Stimulated activated CD8-positive, alpha-beta memory T cell treated with anti-CD3 and anti-CD28 coated beads, Interleukin-7, amount 100 ng/mL, for 24 hours (primary cell): Measurements from ENCODE around the gene KCNK5.

Experiments
- DNase-seq: peaks from one replicate; pipeline ENCODE4 v3.0.0-alpha.2; 2020; ENCODE audit warnings: low read depth

Gene KCNK5

GRCh38 chr6:39215640-39216158, 13.6 kb downstream of the KCNK5 start:
- DNase-seq: no peak

- no peak for DNase-seq
Observed at GRCh38 chr6:39214846-39215639, 14.2 kb downstream of the KCNK5 start.

- DNase-seq: no peak
Observed at GRCh38 chr6:39214120-39214813, 15.0 kb downstream of the KCNK5 start.

DNA sequence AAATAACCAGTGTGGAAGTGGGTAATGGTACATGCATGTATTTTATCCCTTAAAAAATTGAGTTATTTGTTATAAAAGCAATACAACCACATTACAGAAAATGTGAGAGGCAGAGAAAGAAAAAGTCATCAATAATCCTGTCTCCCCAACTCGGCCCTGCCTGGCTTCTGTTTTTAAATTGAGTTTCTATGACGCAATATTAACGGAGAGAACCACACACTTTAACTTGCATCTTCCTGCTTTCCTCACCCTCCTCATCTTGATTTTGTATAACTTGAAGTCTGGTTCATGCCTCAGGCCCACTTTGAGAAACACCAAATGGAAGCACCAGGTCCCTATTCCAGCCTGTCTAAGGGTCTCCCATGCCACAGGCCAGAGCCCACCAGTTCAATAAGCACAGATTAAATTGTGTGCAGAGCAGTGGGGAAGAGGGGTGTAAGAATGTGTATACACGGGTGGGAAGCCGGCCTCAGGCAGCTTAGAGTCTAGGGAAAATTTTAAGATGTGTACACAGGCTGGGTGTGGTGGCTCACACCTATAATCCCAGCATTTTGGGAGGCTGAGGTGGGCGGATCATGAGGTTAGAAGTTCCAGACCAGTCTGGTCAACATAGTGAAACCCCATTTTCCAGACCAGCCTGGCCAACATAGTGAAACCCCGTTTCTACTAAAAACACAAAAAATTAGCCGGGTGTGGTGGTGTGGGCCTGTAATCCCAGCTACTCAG, 15.9 kb downstream of the KCNK5 start:
- DNase-seq: no peak

GRCh38 chr6:39211183-39211582, 18.1 kb downstream of the KCNK5 start:
- DNase-seq: no peak

GRCh38 chr6:39210450-39210849, 18.8 kb downstream of the KCNK5 start:
- no peak for DNase-seq

DNA sequence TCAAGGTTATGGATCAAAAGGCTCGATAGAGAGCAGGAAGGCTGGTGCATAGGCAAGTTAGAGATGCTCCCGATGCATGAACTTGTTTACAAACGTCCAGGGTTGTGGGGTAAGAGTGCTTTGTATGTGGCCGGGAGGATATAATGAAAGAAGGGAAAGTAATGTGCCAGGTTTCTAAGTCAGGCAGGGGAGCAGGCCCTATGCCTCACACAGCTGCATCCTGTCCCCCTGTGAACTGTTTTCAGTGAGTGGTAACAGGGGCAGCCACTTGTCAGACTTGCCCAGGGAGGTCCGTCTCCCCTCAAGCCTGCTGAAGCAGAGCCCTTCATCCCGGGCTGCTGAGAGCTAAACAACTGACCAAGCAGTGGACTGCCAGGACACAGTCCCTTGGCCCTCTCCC, 19.4 kb downstream of the KCNK5 start:
- DNase-seq: no peak

DNA sequence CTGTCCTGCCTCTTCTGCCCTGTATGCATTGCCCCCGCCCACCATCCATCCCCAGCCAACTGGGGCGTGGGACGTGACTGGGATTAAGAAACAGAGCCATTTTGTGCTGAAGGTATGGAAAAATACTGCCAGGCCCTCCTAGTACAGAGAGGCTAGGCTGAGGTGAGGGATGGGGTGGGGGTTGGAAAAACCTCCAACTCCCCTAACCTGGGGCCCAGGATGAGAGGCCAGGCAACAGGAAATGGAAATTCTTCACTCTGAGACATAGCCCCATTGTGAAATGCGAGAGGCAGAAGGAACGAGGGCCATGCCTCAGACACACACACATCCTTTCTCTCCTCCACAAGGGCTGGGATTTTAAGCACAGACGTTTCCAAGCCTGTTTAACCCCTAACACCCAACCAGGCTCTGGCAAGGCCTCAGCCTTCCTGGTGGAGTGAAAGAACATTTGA, 19.9 kb downstream of the KCNK5 start:
- DNase-seq: no peak

GRCh38 chr6:39208223-39208739, 21.0 kb downstream of the KCNK5 start:
- no peak for DNase-seq

GRCh38 chr6:39207416-39208222, 21.7 kb downstream of the KCNK5 start:
- no peak for DNase-seq

DNA sequence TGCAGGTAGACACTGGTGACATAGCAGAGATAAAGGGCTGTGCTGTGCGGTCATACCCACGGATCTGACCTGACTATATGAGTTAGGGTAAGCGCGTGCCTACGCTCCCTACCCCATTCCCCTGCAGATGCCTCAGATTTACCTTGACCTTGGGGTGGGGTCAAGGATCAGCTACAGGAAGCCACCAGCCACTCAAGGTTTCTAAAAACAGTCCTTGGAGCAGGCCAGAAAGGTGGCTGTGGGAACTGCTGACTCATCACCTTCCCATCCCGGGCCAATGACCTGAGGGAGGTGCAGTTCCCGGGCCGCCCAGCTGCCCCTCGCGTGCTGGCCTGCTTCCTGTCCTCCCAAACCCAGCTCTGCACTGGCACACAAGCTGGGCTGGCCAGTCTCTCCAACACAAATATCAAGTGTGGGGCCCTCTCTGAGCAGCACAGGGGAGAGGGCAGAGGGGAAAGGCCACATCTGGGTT, 23.0 kb downstream of the KCNK5 start:
- no peak for DNase-seq

- no peak for DNase-seq
Observed at GRCh38 chr6:39204646-39205244, 24.5 kb downstream of the KCNK5 start.

DNA sequence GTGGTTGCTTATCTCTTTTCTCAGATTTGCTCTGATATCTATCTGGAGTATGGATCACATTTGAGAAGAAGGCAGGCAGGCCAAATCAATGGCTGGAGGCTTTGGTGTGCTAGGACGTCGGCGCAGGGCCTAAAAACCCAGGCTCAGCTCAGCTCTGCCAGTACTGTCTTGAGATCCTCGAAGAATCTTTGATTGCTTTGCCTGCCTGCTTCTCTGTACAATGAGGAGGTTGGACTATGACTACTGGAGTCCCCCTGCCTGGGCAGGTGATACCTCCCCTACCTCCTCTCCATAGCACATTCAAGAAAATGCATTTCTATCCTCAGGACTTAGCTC, 25.1 kb downstream of the KCNK5 start:
- DNase-seq: no peak

- DNase-seq: no peak
Observed at GRCh38 chr6:39203436-39204159, 25.7 kb downstream of the KCNK5 start.

- no peak for DNase-seq
Observed at GRCh38 chr6:39202166-39202565, 27.1 kb downstream of the KCNK5 start.

GRCh38 chr6:39200498-39201020, 28.7 kb downstream of the KCNK5 start:
- no peak for DNase-seq

GRCh38 chr6:39199976-39200375, 29.3 kb downstream of the KCNK5 start:
- no peak for DNase-seq

- no peak for DNase-seq
Observed at GRCh38 chr6:39199231-39199940, 29.9 kb downstream of the KCNK5 start.

- DNase-seq: no peak
Observed at GRCh38 chr6:39198528-39198927, 30.7 kb downstream of the KCNK5 start.
